Effector memory CD8-positive, alpha-beta T cell (primary cell): ENCODE results near the gene PIGZ.
A peak's percentile ranks its signal among the peaks of the same experiment; 100 is the strongest.

Experiments
- ATAC-seq: fragments of 150-1000 bp; cut with Tn5 transposase; replicated peaks from 2 replicates; pipeline ENCODE4 v1.10.0; 2021; ENCODE audit warnings: mild to moderate bottlenecking, moderate library complexity
- DNase-seq, 3 experiments: peaks; one replicate each; pipeline ENCODE4 v3.0.0; 2021
- H3K27ac Mint-ChIP-seq, 2 donors: one replicate each; pipeline ENCODE4 v1.8.0; 2022; ENCODE audit warnings: mild to moderate bottlenecking in 2 of 2, mixed read lengths in 2 of 2, moderate library complexity in 2 of 2
- H3K27me3 Mint-ChIP-seq, 2 donors: one replicate each; pipeline ENCODE4 v1.8.0; 2022; ENCODE audit warnings: mixed read lengths in 2 of 2
- H3K36me3 Mint-ChIP-seq: one replicate; pipeline ENCODE4 v1.8.0; 2022; ENCODE audit warnings: mild to moderate bottlenecking, moderate library complexity, mixed read lengths; ENCODE audit not compliant: insufficient read depth
- H3K4me1 Mint-ChIP-seq, 2 donors: one replicate each; pipeline ENCODE4 v1.8.0; 2022; ENCODE audit warnings: low read depth in 2 of 2, mixed read lengths in 2 of 2
- H3K4me3 Mint-ChIP-seq, 2 donors: one replicate each; pipeline ENCODE4 v1.8.0; 2022; ENCODE audit warnings: mild to moderate bottlenecking in 2 of 2, mixed read lengths in 2 of 2, moderate library complexity in 2 of 2
- H3K9me3 Mint-ChIP-seq, 2 donors: one replicate each; pipeline ENCODE4 v1.8.0; 2022; ENCODE audit warnings: mixed read lengths in 2 of 2

PIGZ gene

DNA sequence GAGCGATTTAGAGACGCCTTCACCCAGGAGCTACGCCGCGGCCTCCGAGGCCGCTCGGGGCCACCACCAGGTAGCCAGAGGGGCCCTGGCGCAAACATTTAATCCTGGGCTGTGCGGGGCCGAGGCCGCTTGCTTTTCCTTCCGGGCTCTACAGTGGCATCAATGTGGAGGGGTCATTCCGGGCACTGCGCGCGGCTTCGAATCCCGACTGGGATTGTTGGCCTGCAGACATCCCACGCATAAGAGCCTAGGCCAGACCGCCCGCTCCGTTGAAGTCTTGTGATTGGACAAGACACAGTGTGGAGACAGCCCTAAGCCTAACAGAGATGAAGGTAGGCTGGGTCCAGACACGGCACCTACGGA lies 25.7 kb downstream of the PIGZ start:
- no peaks in the 10 kb centered on the region for H3K27me3 Mint-ChIP-seq
- H3K36me3 Mint-ChIP-seq: peaks cover 48% of the 10 kb centered on the region
- H3K4me3 Mint-ChIP-seq: peak overlapping the region; percentile 92 to 99
- no peaks in the 10 kb centered on the region for H3K9me3 Mint-ChIP-seq
- ATAC-seq (peak; percentile 4), DNase-seq (peak in 2 of 3 experiments; percentile 13 to 16)
- H3K4me1 Mint-ChIP-seq: peaks cover 35 to 36% of the 10 kb centered on the region in 2 donors
- peak overlapping the region; percentile 99 for H3K27ac Mint-ChIP-seq

DNA sequence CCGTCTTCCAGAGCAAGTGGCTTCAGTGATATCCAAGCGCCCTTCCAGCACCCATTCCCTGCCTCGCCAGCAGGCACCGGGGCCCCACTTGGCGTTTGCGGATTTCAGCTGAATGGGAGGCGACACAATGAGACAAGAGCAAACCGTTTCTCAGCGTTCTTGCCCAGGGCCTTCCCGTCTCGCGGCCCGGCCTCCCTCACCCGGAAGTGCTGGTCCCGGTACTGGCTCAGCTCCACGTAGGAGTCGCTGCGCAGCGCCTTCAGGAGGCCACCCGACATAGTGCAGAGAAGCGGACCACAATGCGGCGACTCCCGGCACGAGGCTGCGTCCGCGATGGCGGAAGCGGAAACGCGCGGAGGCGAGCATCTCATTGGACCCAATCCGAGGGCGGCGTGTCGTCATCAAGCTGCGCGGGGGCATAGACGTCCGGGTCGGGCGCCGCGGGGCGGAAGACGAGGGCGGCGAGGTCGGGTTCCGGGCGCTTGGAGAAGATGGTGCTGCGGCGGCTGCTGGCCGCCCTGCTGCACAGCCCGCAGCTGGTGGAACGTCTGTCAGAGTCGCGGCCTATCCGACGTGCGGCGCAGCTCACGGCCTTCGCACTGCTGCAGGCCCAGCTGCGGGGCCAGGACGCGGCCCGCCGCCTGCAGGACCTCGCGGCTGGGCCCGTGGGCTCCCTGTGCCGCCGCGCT lies 26.3 kb downstream of the PIGZ start, which contains the start of gene NCBP2:
NCBP2 (minus strand) TSS at position 303 of the 689 bp plus-strand sequence; CDS start at position 278, 25 bp downstream.
- Mint-ChIP-seq H3K4me3 (peak within 1 kb of the TSS; percentile 92 to 99), H3K9me3 (no peaks in the 10 kb centered on the region), H3K36me3 (peaks cover 53% of the 10 kb centered on the region), H3K4me1 (peaks cover 35 to 36% of the 10 kb centered on the region in 2 donors), H3K27me3 (no peaks in the 10 kb centered on the region), H3K27ac (peak within 1 kb of the TSS; percentile 99)
- ATAC-seq (peak; percentile 90), DNase-seq (peak; percentile 100)

DNA sequence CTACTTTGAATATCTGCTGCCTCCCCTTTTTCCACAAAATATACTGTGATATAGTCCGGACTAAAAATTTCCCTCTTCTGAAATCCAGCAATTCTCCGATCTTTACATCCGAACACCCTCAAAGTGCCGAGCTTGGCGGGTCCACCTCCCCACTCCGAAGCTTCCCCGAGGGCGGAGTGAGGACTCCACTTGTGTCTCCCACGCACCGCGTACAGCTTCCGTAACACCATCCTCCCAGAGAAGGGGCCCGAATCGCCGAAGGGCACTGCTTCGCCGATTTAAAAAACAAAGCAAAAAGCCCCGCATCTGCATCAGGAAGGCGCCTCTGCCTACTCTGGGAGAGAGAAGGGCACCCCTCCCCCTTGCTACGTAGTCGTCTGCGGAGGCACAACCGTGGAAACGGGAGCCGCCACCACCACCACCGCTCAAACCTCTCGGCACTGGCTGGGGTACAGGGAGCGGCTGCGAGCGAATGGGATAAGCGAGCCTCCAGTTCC lies 26.9 kb downstream of the PIGZ start:
- ATAC-seq (peak; percentile 36), DNase-seq (peak in 2 of 3 experiments; percentile 47 to 53)
- Mint-ChIP-seq H3K27ac (peak overlapping the region; percentile 99), H3K27me3 (no peaks in the 10 kb centered on the region), H3K4me3 (peak overlapping the region; percentile 92 to 99), H3K36me3 (peaks cover 59% of the 10 kb centered on the region), H3K4me1 (peaks cover 35 to 36% of the 10 kb centered on the region in 2 donors), H3K9me3 (no peaks in the 10 kb centered on the region)

DNA sequence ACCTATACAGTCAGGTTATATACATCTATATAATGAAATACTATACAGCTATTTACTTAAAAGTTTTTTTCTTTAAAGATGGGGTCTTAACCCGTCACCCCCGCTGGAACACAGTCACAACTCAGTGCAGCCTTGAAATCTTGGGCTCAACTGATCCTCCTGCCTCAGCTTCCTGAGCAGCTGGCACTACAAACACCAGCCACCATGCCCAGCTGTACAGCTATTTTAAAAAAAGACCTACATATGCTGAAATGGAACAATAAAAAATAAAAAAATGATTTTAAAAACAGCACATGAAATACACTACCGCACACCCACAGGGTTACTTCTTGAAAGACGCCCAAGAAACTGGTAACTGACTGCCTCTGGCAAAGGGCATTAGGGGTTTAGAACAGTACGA lies 30.1 kb downstream of the PIGZ start:
- no peak for ATAC-seq
- Mint-ChIP-seq H3K27me3 (no peaks in the 10 kb centered on the region), H3K36me3 (peaks cover 80% of the 10 kb centered on the region), H3K4me3 (no peak overlapping the region), H3K4me1 (peaks cover 24 to 31% of the 10 kb centered on the region in 2 donors), H3K9me3 (no peaks in the 10 kb centered on the region), H3K27ac (no peak overlapping the region)
- DNase-seq: no peak

DNA sequence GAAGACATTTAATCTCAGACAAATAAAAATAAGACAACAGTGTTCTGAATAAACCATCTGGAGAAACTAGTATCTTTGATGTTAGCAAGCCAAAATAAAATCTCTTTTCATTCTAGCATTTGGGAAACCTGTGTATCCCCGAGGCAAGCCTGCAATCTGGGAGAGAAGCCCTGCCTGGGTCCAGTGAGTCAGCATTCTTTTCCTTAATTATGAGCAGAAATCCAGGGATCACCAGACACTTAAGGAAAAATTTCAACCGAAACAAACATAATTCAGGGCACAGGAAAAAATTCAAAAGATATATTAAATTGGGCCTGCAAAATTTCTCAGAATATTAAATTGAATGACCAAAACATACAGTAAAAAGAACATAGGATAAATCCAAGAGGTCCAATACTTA lies 30.5 kb downstream of the PIGZ start:
- ATAC-seq (no peak), DNase-seq (no peak)
- H3K4me3 Mint-ChIP-seq: no peak overlapping the region
- H3K36me3 Mint-ChIP-seq: peaks cover 80% of the 10 kb centered on the region
- H3K27ac Mint-ChIP-seq: no peak overlapping the region
- no peaks in the 10 kb centered on the region for H3K27me3 Mint-ChIP-seq
- peaks cover 19 to 26% of the 10 kb centered on the region in 2 donors for H3K4me1 Mint-ChIP-seq
- no peaks in the 10 kb centered on the region for H3K9me3 Mint-ChIP-seq

DNA sequence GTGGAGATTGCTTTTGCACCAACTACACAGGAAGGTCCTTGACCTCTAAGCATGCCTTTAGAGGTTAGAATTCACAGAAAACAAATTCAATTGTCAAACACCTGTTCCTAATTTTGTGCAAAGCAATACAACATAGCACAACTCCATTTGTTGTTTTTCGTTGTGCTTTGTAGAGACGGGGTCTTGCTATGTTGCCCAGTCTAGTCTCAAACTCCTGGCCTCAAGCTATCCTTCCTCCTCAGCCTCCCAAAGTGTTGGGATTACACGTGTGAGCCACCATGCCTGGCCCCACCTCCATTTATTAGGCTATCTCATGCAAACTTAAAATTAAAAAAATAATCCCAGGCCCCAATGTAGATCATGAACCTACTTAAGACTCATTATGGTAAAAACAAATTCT lies 32.3 kb downstream of the PIGZ start:
- Mint-ChIP-seq H3K9me3 (no peaks in the 10 kb centered on the region), H3K36me3 (peaks cover 76% of the 10 kb centered on the region), H3K27ac (peak overlapping the region; percentile 20 to 44), H3K4me1 (peaks cover 11 to 12% of the 10 kb centered on the region in 2 donors), H3K27me3 (no peaks in the 10 kb centered on the region), H3K4me3 (no peak overlapping the region)
- no peak for ATAC-seq
- DNase-seq: no peak

DNA sequence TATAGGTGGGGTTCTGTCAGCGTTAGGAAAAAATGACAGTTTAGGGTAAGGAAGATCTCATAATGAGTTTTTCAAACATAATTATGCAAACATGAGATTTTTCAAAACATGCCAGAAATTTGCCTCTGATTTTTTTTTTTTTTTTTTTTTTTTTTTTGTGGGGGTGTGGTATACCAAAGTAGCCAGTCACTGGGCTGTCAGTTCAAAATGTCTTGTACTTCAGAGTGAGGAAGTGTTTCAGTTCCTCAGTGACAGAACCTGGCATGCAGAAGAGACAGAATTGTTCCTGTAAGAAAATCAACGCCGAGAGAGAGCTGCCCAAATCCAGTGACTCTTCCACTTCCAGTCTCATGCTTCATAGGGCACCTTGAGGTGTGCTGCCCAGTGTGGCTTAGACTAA lies 36.0 kb downstream of the PIGZ start:
- Mint-ChIP-seq H3K4me3 (no peak overlapping the region), H3K27ac (peak overlapping the region in 1 of 2 donors; percentile 44), H3K4me1 (no peaks in the 10 kb centered on the region), H3K9me3 (no peaks in the 10 kb centered on the region), H3K36me3 (peaks cover 71% of the 10 kb centered on the region), H3K27me3 (no peaks in the 10 kb centered on the region)
- DNase-seq: no peak
- no peak for ATAC-seq

DNA sequence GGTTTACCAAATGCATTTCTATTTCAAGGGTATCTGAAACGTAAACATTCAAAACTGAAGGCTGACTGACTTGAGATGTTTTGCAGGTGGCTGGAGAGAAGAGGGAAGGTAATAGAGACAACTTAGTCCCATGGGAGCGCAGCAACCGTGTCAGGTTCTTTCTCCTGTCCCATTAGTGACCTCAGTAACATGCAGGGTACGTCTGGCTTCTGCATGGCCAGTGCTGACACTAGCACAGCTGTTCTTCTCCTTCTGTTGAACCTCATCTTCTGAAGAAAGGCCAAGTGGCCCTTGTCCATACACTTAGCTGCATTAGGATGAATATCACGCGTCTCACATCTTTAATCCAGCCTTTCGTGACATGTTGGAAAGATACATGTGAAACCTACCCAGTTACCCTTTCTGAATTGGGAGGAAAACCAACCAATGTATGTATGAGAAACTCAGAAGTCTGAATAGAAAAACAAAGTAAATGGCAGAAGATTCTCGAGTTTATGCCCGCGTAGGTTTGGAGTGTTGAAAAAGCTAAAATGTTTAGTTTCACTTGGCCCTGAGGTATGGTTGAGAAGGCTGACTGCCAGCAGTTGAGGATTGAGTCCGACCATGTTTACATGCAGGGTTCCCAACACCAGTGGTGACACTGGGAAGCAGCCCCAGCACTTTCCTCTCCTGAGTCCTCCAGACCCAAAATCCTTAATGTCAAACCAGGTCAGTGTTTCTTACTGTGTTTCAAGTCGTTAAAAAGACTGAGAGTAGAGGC lies 36.6 kb downstream of the PIGZ start:
- DNase-seq: no peak
- Mint-ChIP-seq H3K27me3 (no peaks in the 10 kb centered on the region), H3K36me3 (peaks cover 65% of the 10 kb centered on the region), H3K4me3 (no peak overlapping the region), H3K9me3 (no peaks in the 10 kb centered on the region), H3K4me1 (no peaks in the 10 kb centered on the region), H3K27ac (peak overlapping the region in 1 of 2 donors; percentile 44)
- ATAC-seq: no peak

DNA sequence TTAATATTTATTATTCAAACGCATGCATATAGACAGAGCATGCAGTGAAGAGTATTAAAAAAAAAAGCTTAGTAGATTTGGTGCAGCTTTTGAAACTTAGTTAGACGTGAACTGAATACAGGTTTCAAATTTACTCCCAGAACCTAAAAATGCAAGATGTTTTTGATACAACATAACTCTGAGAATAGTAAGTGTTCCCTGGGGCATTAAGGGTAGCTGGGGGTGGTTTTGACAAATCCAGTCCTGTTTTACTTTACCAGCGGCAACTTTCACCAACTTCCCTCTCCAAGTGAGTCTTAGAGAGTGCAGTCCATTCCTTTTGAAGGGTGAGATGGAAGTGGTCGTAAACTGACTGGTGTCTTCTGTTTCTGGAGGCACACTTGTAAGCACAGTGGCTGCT lies 37.5 kb downstream of the PIGZ start:
- peaks cover 56% of the 10 kb centered on the region for H3K36me3 Mint-ChIP-seq
- H3K4me3 Mint-ChIP-seq: no peak overlapping the region
- H3K9me3 Mint-ChIP-seq: no peaks in the 10 kb centered on the region
- no peaks in the 10 kb centered on the region for H3K4me1 Mint-ChIP-seq
- peak overlapping the region in 1 of 2 donors; percentile 20 for H3K27ac Mint-ChIP-seq
- ATAC-seq: no peak
- no peaks in the 10 kb centered on the region for H3K27me3 Mint-ChIP-seq
- DNase-seq: no peak

DNA sequence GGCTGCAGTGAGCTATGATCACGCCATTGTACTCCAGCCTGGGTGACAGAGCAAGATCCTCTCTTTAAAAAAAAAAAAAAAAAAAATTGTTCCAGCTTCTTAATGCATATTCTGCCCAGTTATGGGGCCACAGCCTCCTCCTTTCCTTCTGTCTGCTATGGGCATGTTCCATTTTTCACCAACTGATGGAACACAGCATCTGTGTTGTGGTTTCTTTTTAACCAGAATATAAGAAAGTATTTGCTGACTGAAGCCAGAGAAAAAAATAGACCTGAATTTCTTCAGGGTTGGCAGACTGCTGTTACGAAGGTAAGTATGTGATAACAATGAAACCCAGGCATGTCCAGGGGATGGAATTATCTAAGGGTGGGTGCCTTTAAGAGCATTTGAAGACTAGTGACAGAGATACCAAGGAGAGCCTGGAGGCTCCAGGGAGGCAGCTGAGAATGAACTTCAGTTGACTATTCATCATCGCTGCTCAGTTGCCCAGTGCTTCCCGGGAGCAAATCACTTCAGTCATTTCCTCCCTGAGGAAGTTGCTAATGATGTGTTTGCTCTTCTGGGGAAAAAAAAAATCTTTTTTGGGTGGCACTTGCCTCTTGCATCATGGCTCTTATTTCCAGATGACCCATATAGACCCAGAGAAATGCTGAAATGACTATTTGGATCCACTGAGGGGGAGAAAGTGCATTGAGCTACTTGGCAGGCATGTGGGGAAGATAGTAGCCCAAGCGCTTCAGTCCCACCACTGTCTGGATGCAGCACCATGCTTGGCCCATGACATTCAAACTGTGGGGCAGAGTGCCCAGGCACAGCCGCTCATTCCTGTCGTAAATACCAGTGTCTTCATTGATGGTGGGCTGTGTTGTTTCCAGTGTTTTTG lies 40.8 kb downstream of the PIGZ start:
- no peak overlapping the region for H3K4me3 Mint-ChIP-seq
- H3K4me1 Mint-ChIP-seq: no peaks in the 10 kb centered on the region
- H3K9me3 Mint-ChIP-seq: no peaks in the 10 kb centered on the region
- no peak for ATAC-seq
- no peaks in the 10 kb centered on the region for H3K27me3 Mint-ChIP-seq
- H3K36me3 Mint-ChIP-seq: peaks cover 24% of the 10 kb centered on the region
- H3K27ac Mint-ChIP-seq: no peak overlapping the region
- DNase-seq: no peak

DNA sequence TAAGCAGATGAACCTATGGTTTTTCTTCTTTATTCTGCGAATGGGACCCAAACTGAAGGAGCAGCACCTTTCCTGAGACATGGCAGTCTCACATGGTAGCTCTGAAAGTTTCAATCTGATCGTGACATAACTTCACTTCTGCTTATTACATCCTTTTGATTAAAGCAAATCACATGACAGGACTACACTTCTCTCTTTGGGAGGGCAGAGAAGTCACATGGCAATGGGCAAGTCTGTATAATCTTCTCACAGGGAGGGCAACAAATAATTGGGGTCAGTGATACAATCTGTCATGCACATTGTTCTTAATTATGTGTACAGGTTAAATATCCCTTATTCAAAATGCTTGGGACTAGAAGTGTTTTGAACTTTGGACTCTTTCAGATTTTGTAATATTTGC lies 47.9 kb downstream of the PIGZ start:
- Mint-ChIP-seq H3K9me3 (peaks cover 0 to 3% of the 10 kb centered on the region in 2 donors), H3K27me3 (no peaks in the 10 kb centered on the region), H3K36me3 (peaks cover 10% of the 10 kb centered on the region), H3K4me1 (no peaks in the 10 kb centered on the region), H3K27ac (peak overlapping the region in 1 of 2 donors; percentile 67), H3K4me3 (no peak overlapping the region)
- no peak for ATAC-seq
- DNase-seq: no peak

DNA sequence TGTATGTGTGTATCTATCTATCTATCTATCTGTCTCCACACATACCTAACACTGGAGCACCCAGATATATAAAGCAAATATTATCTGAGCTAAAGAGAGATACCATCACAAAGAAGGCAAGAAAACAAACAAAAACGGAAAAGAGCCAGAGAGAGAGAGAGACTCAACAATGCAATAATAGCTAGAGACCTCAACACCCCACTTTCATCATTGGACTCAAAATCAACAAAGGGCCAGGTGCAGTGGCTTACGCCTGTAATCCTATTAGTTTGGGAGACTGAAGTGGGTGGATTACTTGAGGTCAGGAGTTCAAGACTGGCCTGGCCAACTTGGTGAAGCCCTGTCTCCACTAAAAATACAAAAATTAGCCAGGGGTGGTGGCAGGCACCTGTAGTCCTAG lies 49.7 kb downstream of the PIGZ start:
- Mint-ChIP-seq H3K36me3 (peaks cover 10% of the 10 kb centered on the region), H3K27ac (peak overlapping the region in 1 of 2 donors; percentile 23)

DNA sequence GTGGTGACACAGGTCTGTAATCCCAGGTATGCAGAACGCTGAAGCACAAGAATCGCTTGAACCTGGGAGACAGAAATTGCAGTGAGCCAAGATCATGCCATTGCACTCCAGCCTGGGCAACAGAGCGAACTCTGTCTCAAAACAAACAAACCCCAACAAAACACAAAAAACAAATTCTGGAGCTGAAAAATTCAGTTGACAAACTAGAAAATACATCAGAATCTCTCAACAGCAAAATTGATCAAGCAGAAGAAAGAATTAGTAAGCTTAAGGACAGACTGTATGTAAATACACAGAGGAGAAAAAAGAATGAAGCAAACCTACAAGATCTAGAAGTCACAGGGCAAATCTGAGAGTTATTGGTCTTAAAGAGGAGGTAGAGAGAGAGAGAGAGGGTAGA lies 51.6 kb downstream of the PIGZ start:
- peak overlapping the region in 1 of 2 donors; percentile 9 for H3K27ac Mint-ChIP-seq
- DNase-seq: no peak
- H3K27me3 Mint-ChIP-seq: no peaks in the 10 kb centered on the region
- H3K4me3 Mint-ChIP-seq: no peak overlapping the region
- peaks cover 0 to 3% of the 10 kb centered on the region in 2 donors for H3K9me3 Mint-ChIP-seq
- peaks cover 0 to 3% of the 10 kb centered on the region in 2 donors for H3K4me1 Mint-ChIP-seq
- ATAC-seq: no peak
- H3K36me3 Mint-ChIP-seq: peaks cover 10% of the 10 kb centered on the region

More for the DNA sequence above, 49.7 kb downstream of the PIGZ start:
- H3K4me3 Mint-ChIP-seq: no peak overlapping the region
- no peak for DNase-seq
- peaks cover 0 to 3% of the 10 kb centered on the region in 2 donors for H3K9me3 Mint-ChIP-seq
- no peaks in the 10 kb centered on the region for H3K27me3 Mint-ChIP-seq
- no peak for ATAC-seq
- H3K4me1 Mint-ChIP-seq: no peaks in the 10 kb centered on the region
